SIG-M5 treated with dmso at 0.1 percent for 504 hours (cell line): Measurements from ENCODE around the gene TSPOAP1.

Experiments
- DNase-seq: peaks from one replicate; lab custom pipeline; 2025; ENCODE audit not compliant: unreplicated experiment; lab: John Stamatoyannopoulos, UW

The TSPOAP1 gene

GRCh38 chr17:58306131-58306951 lies 22.3 kb downstream of the TSPOAP1 start:
- no peak for DNase-seq

GRCh38 chr17:58305626-58306025 lies 23.0 kb downstream of the TSPOAP1 start:
- DNase-seq = no peak

GRCh38 chr17:58304750-58305486 lies 23.7 kb downstream of the TSPOAP1 start:
- DNase-seq = no peak

GRCh38 chr17:58303971-58304749 lies 24.4 kb downstream of the TSPOAP1 start:
- peak; percentile 88 for DNase-seq

- no peak for DNase-seq
Observed at GRCh38 chr17:58302919-58303585, 25.5 kb downstream of the TSPOAP1 start.

GRCh38 chr17:58302171-58302918 lies 26.2 kb downstream of the TSPOAP1 start:
- DNase-seq = no peak

- no peak for DNase-seq
Observed at GRCh38 chr17:58301504-58302150, 27.0 kb downstream of the TSPOAP1 start.

- DNase-seq = no peak
Observed at GRCh38 chr17:58300336-58300735, 28.3 kb downstream of the TSPOAP1 start.

GRCh38 chr17:58294034-58294433 lies 34.6 kb downstream of the TSPOAP1 start:
- DNase-seq = no peak

GRCh38 chr17:58291246-58291645 lies 37.3 kb downstream of the TSPOAP1 start:
- DNase-seq = no peak

- DNase-seq = no peak
Observed at GRCh38 chr17:58289869-58290268, 38.7 kb downstream of the TSPOAP1 start.

- DNase-seq = no peak
Observed at GRCh38 chr17:58285422-58285810, 43.2 kb downstream of the TSPOAP1 start.

- peak; percentile 99 for DNase-seq
Observed at GRCh38 chr17:58284613-58285421, 43.8 kb downstream of the TSPOAP1 start.

- no peak for DNase-seq
Observed at GRCh38 chr17:58283674-58284612, 44.7 kb downstream of the TSPOAP1 start.

- DNase-seq = no peak
Observed at GRCh38 chr17:58282442-58282841, 46.2 kb downstream of the TSPOAP1 start.

GRCh38 chr17:58281511-58282011 lies 47.0 kb downstream of the TSPOAP1 start:
- peak; percentile 100 for DNase-seq

- peak; percentile 93 for DNase-seq
Observed at GRCh38 chr17:58280480-58281217, 47.9 kb downstream of the TSPOAP1 start, which contains the start of gene MPO. Gene MPO, minus strand, starts transcription at chr17:58280935. Its CDS starts 177 bp downstream, at chr17:58280758.
